HG03280 (cell line): ENCODE measurements around the gene EPHB3.

ENCODE experiments used
- ATAC-seq: cut with Tn5 transposase; IDR thresholded peaks from one replicate; pipeline ENCODE4 v1.9.1; 2021; ENCODE audit warnings: mild to moderate bottlenecking, moderate library complexity; ENCODE audit not compliant: unreplicated experiment

EPHB3 gene

GRCh38 chr3:184578822-184579221 is 17.2 kb downstream of the EPHB3 start:
- ATAC-seq: no peak

- no peak for ATAC-seq
Measured at GRCh38 chr3:184579513-184579912, 17.9 kb downstream of the EPHB3 start.

- no peak for ATAC-seq
Measured at GRCh38 chr3:184580376-184580775, 18.8 kb downstream of the EPHB3 start.

GRCh38 chr3:184581331-184581855 is 19.8 kb downstream of the EPHB3 start:
- ATAC-seq: no peak

GRCh38 chr3:184582646-184583577 is 21.3 kb downstream of the EPHB3 start:
- no peak for ATAC-seq

- no peak for ATAC-seq
Measured at GRCh38 chr3:184583578-184584451, 22.2 kb downstream of the EPHB3 start.

GRCh38 chr3:184584464-184584891 is 22.9 kb downstream of the EPHB3 start:
- no peak for ATAC-seq

GRCh38 chr3:184585545-184585944 is 24.0 kb downstream of the EPHB3 start:
- ATAC-seq: no peak

- ATAC-seq: no peak
Measured at GRCh38 chr3:184586851-184587250, 25.3 kb downstream of the EPHB3 start.

GRCh38 chr3:184588776-184589175 is 27.2 kb downstream of the EPHB3 start:
- no peak for ATAC-seq

GRCh38 chr3:184590795-184591194 is 29.2 kb downstream of the EPHB3 start:
- ATAC-seq: no peak

GRCh38 chr3:184591789-184592188 is 30.2 kb downstream of the EPHB3 start:
- no peak for ATAC-seq

- ATAC-seq: no peak
Measured at GRCh38 chr3:184592371-184593219, 31.0 kb downstream of the EPHB3 start.

- no peak for ATAC-seq
Measured at GRCh38 chr3:184593220-184593927, 31.8 kb downstream of the EPHB3 start.

GRCh38 chr3:184593928-184594303 is 32.3 kb downstream of the EPHB3 start:
- no peak for ATAC-seq

GRCh38 chr3:184594371-184595001 is 32.9 kb downstream of the EPHB3 start:
- ATAC-seq: no peak

GRCh38 chr3:184595726-184596125 is 34.1 kb downstream of the EPHB3 start:
- ATAC-seq: no peak

- ATAC-seq: no peak
Measured at GRCh38 chr3:184596233-184596632, 34.6 kb downstream of the EPHB3 start.

GRCh38 chr3:184596886-184597575 is 35.4 kb downstream of the EPHB3 start:
- ATAC-seq: no peak
